Measurements from ENCODE around the gene ALLC.

DNA sequence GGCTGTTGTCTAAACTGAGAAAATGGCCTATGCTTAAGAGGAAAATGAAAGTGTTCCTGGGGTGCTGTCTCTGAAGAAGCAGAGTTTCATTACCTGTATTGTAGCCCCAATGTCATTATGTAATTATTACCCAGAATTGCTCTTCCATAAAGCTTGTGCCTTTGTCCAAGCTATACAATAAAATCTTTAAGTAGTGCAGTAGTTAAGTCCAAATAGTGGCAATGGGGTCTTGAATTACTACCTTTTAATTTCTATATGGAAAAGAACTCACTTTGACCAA lies 13.8 kb upstream of the ALLC start:
- TF ChIP-seq, protein P1, sequence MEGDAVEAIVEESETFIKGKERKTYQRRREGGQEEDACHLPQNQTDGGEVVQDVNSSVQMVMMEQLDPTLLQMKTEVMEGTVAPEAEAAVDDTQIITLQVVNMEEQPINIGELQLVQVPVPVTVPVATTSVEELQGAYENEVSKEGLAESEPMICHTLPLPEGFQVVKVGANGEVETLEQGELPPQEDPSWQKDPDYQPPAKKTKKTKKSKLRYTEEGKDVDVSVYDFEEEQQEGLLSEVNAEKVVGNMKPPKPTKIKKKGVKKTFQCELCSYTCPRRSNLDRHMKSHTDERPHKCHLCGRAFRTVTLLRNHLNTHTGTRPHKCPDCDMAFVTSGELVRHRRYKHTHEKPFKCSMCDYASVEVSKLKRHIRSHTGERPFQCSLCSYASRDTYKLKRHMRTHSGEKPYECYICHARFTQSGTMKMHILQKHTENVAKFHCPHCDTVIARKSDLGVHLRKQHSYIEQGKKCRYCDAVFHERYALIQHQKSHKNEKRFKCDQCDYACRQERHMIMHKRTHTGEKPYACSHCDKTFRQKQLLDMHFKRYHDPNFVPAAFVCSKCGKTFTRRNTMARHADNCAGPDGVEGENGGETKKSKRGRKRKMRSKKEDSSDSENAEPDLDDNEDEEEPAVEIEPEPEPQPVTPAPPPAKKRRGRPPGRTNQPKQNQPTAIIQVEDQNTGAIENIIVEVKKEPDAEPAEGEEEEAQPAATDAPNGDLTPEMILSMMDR (IDR thresholded peaks at IDR 0.05; ENCODE audit: low read depth, low read length) = no peak
- TF ChIP-seq POLR2A (IDR thresholded peaks at IDR 0.05; ENCODE audit: extremely low read depth, insufficient read length) = no peak
- TF ChIP-seq MYC (IDR thresholded peaks at IDR 0.05; ENCODE audit: low read depth, low read length) = no peak
